ENCODE results near the gene WDR59. TPM values are rescaled to one million over a fixed set of nuclear protein-coding genes. Genes with fewer than 3 reads are reported as not detected.

WDR59 gene
- total and polyA plus RNA-seq, 2 of the 4 experiments (the other 2 are of a cell fraction) = 29.4 to 44.6 TPM

- BruUV-seq (replicated peaks) = no TSS peak
- H3K9ac ChIP-seq (ENCODE audit: low read depth, low read length) = no peak overlapping the region
These were observed 142.5 kb downstream of the WDR59 start for GRCh38 chr16:74842413-74842812.

More at GRCh38 chr16:74842413-74842812, 142.5 kb downstream of the WDR59 start:
- H3K4me3 ChIP-seq (ENCODE audit: insufficient read depth, low read depth, low read length) = no peak overlapping the region
- no peaks in the 10 kb centered on the region for H3K9me1 ChIP-seq (ENCODE audit: insufficient read depth, low read length)
- intact Hi-C loops (cut with micrococcal nuclease) (no loop called here), dilution Hi-C loops (cut with HindIII; ENCODE audit: low sequenced_read_pairs, unreplicated experiment) (no loop called here), in situ Hi-C loops (cut with MboI; ENCODE audit: low sequenced_read_pairs) (no loop called here)
- ChIA-PET POLR2A (ENCODE audit: unreplicated experiment) (no interaction called here), CTCF (interaction anchor here (0.7 kb wide), 1 partner anchor 40 kb away, joined by 3 read pairs; no protein-coding TSS in a partner anchor)
- DNase-seq = no peak
- no peak overlapping the region for H3K18ac ChIP-seq (ENCODE audit: low read depth, low read length)
- H3K9me3 ChIP-seq (ENCODE audit: control insufficient read depth, insufficient read depth, low read length) = no peaks in the 10 kb centered on the region
- no peak overlapping the region for H2BK120ac ChIP-seq (ENCODE audit: low read depth, low read length)
- no peaks in the 10 kb centered on the region for H3K79me1 ChIP-seq (ENCODE audit: low read depth in 1 of 2, low read length in 2 of 2)
- no peak overlapping the region for H2BK20ac ChIP-seq (ENCODE audit: low read depth, low read length)
- H3K36me3 ChIP-seq (ENCODE audit: control insufficient read depth, insufficient read depth, low read length) = no peaks in the 10 kb centered on the region
- no peak overlapping the region for H4K5ac ChIP-seq (ENCODE audit: low read depth, low read length)
- peaks cover 12% of the 10 kb centered on the region for H3K27me3 ChIP-seq (ENCODE audit: control insufficient read depth, insufficient read depth, low read length)
- no peak overlapping the region for H2BK5ac ChIP-seq (ENCODE audit: low read depth, low read length, poor library complexity, severe bottlenecking)
- H3K4me2 ChIP-seq (ENCODE audit: low read depth, low read length) = no peak overlapping the region
- no peak overlapping the region for H3K23ac ChIP-seq (ENCODE audit: low read depth, low read length)
- no peak for ATAC-seq (ENCODE audit: low read depth)
- no peak overlapping the region for H3K27ac ChIP-seq (ENCODE audit: insufficient read depth, low read length)
- WGBS, 2 experiments (ENCODE audit: extremely low coverage in 2 of 2, insufficient read length in 1 of 2) = no CpG with 5 or more reads among the region's 6 CpGs
- no peak overlapping the region for H2AK5ac ChIP-seq (ENCODE audit: low read depth, low read length)
- no peaks in the 10 kb centered on the region for H3K4me1 ChIP-seq (ENCODE audit: control insufficient read depth, insufficient read depth, low read length)
- H2AFZ ChIP-seq (replicated peaks; ENCODE audit: low read length, poor library complexity) = no peak overlapping the region
- no peak overlapping the region for H2AK9ac ChIP-seq (replicated peaks; ENCODE audit: low read depth, low read length, poor library complexity)
- H3K56ac ChIP-seq (ENCODE audit: extremely low read depth, insufficient read depth, low read length) = no peak overlapping the region
- no peaks in the 10 kb centered on the region for H4K20me1 ChIP-seq (ENCODE audit: insufficient read depth, low read length)
- TF ChIP-seq MAZ (IDR thresholded peaks at IDR 0.05; ENCODE audit: borderline replicate concordance, low read depth, low read length) (no peak), CEBPB (IDR thresholded peaks at IDR 0.05; ENCODE audit: low read depth, low read length) (no peak), SMC3 (IDR thresholded peaks at IDR 0.05; ENCODE audit: low read depth, low read length) (no peak), FOS (IDR thresholded peaks at IDR 0.05; ENCODE audit: low read depth, low read length) (no peak)
- TF ChIP-seq, protein P1, sequence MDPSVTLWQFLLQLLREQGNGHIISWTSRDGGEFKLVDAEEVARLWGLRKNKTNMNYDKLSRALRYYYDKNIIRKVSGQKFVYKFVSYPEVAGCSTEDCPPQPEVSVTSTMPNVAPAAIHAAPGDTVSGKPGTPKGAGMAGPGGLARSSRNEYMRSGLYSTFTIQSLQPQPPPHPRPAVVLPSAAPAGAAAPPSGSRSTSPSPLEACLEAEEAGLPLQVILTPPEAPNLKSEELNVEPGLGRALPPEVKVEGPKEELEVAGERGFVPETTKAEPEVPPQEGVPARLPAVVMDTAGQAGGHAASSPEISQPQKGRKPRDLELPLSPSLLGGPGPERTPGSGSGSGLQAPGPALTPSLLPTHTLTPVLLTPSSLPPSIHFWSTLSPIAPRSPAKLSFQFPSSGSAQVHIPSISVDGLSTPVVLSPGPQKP (IDR thresholded peaks at IDR 0.05; ENCODE audit: borderline replicate concordance, low read depth, low read length) = no peak
- H3K4ac ChIP-seq (ENCODE audit: low read depth, low read length) = no peak overlapping the region
- H4K91ac ChIP-seq (ENCODE audit: insufficient read depth, low read depth, low read length) = no peak overlapping the region
- H2BK15ac ChIP-seq (ENCODE audit: low read depth, low read length) = no peak overlapping the region
- no peak overlapping the region for H4K8ac ChIP-seq (ENCODE audit: low read depth in 2 of 2, low read length in 2 of 2)
- no peak overlapping the region for H3K14ac ChIP-seq (replicated peaks; ENCODE audit: low read depth, low read length)

Data from IMR-90 (cell line).